ENCODE measurements around the gene VPS33B. TPM values are rescaled to one million over a fixed set of nuclear protein-coding genes. Genes with fewer than 3 reads are reported as not detected.
A peak's percentile ranks its signal among the peaks of the same experiment; 100 is the strongest.

VPS33B gene
- total RNA-seq, 1 donor from 2014 or later = 10.5 TPM

GRCh38 chr15:90952901-90953677 is 69.3 kb downstream of the VPS33B start:
- TF ChIP-seq CTCF (IDR thresholded peaks at IDR 0.05; ENCODE audit: insufficient read depth, low read length, severe bottlenecking) = no peak
- no peak for FAIRE-seq
- Histone ChIP-seq H3K27me3 (ENCODE audit: control insufficient read depth, insufficient read depth, low read length) (no peaks in the 10 kb centered on the region), H3K4me3 (ENCODE audit: low read depth, low read length) (no peak overlapping the region), H3K36me3 (ENCODE audit: control insufficient read depth, insufficient read depth, low read length) (peaks cover 21% of the 10 kb centered on the region)
- DNase-seq (ENCODE audit: low read depth) = no peak

GRCh38 chr15:90950676-90951075 is 71.7 kb downstream of the VPS33B start:
- no peak for FAIRE-seq
- H3K27me3 ChIP-seq (ENCODE audit: control insufficient read depth, insufficient read depth, low read length) = no peaks in the 10 kb centered on the region
- no peak for DNase-seq (ENCODE audit: low read depth)
- no peak for TF ChIP-seq CTCF (IDR thresholded peaks at IDR 0.05; ENCODE audit: insufficient read depth, low read length, severe bottlenecking)
- no peak overlapping the region for H3K4me3 ChIP-seq (ENCODE audit: low read depth, low read length)
- peaks cover 29% of the 10 kb centered on the region for H3K36me3 ChIP-seq (ENCODE audit: control insufficient read depth, insufficient read depth, low read length)

GRCh38 chr15:90949979-90950675 is 72.3 kb downstream of the VPS33B start:
- no peak overlapping the region for H3K4me3 ChIP-seq (ENCODE audit: low read depth, low read length)
- DNase-seq (ENCODE audit: low read depth) (no peak), FAIRE-seq (peak; percentile 60)
- H3K36me3 ChIP-seq (ENCODE audit: control insufficient read depth, insufficient read depth, low read length) = peaks cover 30% of the 10 kb centered on the region
- no peaks in the 10 kb centered on the region for H3K27me3 ChIP-seq (ENCODE audit: control insufficient read depth, insufficient read depth, low read length)
- no peak for TF ChIP-seq CTCF (IDR thresholded peaks at IDR 0.05; ENCODE audit: insufficient read depth, low read length, severe bottlenecking)

Other genes starting within 250 kb of the VPS33B start
- gene FURIN, start 154.0 kb downstream of the VPS33B start, total RNA-seq = 32.1 and 49.9 TPM in 2 replicates
- gene FES, start 138.1 kb downstream of the VPS33B start, total RNA-seq = 2.6 and 3.2 TPM in 2 replicates
- gene MAN2A2, start 119.3 kb downstream of the VPS33B start, total RNA-seq = 8.4 and 12.3 TPM in 2 replicates
- gene HDDC3, start 90.0 kb downstream of the VPS33B start, total RNA-seq = 28.5 and 37.6 TPM in 2 replicates
- 64.8 and 105 TPM in 2 replicates for gene UNC45A, start 87.3 kb downstream of the VPS33B start, total RNA-seq
- 11.6 and 12.9 TPM in 2 replicates for gene RCCD1, start 67.7 kb downstream of the VPS33B start, total RNA-seq
- 6.1 and 14.8 TPM in 2 replicates for gene PRC1, start 28.1 kb downstream of the VPS33B start, total RNA-seq
- gene SV2B, start 77.7 kb upstream of the VPS33B start, total RNA-seq = 0.26 and 0.38 TPM in 2 replicates